GM20431 (cell line): ENCODE measurements around the gene ADAMTSL2.

Experiments
- in situ Hi-C: fragments of 300-500 bp; cut with MseI, MboI; formaldehyde crosslinking; loops from one replicate; pipeline ENCODE4 v1.15.0; 2020; ENCODE audit warnings: low sequenced_read_pairs; ENCODE audit not compliant: unreplicated experiment

The ADAMTSL2 gene

GRCh38 chr9:133597316-133597957 lies 62.9 kb downstream of the ADAMTSL2 start:
- in situ Hi-C loops: no loop called here

- in situ Hi-C loops: no loop called here
Observed at GRCh38 chr9:133598978-133599377, 64.5 kb downstream of the ADAMTSL2 start.

GRCh38 chr9:133599470-133600173 lies 65.1 kb downstream of the ADAMTSL2 start:
- in situ Hi-C loops: no loop called here

- in situ Hi-C loops: no loop called here
Observed at GRCh38 chr9:133600739-133601138, 66.2 kb downstream of the ADAMTSL2 start.

DNA sequence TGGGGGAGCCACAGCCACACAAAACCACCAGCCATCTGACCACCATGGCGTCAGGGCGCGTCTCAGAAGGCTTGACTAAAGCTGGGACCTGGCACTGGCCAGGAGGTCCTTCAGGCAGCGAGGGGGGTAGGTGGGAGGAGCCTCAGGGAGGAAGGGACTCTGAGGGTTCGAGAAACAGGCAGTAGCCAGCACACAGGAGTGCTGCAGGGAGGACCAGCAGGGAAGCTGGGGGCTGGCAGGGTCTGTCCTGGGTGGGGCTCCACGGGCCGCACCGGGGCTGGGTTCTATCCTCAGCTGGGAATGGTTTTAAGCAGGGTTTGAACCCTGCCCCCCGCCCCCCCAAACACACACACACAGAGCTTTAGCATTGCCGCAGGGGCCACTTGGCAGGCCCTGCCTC lies 67.2 kb downstream of the ADAMTSL2 start:
- in situ Hi-C loops: no loop called here

DNA sequence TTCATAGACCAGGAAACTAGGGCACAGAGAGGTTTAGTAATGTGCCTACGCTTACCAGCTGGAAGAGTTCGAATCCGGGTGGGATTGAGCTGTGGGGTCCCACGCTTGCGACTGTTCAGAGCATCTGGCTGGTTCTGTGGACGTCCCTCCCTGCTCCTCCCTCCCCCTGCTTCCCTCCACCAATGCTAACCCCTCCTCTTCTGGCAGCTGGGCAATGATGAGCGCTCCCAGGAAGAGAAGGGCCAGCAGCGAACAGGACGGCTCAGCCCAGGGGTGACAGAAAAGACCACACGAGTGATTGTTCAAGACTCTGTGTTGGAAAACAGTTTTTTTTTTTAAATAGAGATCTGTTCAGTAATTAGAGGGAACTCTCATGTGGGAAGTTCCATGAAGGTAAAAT lies 67.8 kb downstream of the ADAMTSL2 start:
- in situ Hi-C loops: no loop called here

DNA sequence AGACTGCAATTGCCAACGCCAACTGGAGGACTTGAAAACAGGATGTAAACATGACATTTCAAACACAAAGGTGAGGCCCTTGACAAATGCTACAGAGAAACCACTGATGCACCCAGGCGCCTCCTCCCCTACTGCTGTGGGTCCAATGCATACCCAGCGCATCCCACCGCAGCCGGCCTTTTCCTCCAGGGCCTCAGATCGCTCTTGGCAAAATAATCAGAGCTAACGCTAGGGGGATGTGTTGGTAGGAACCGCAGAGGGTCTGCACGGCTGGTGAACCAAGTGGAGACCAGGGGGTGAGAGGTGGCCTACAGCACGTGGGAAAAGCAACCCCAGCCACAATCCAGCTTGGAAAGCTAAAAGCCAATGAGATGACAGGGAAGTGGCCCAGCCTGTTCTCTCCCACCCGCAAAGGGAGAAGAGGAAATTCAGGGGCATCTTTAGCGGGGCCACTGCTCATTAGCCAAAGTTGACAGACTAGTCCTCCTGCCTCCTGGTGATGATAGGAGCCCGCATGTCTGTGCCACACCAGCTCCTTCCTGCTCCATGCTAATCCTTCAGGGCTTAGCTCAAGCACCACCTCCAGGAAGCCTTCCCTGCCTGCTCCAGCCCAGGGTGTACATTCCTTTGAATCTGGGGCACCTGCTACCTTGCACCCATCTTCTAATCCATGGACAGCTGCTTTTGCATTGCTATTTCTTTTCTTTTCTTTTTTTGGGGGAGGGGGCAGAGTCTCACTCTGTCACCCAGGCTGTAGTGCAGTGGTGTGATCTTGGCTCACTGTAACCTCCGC lies 68.8 kb downstream of the ADAMTSL2 start:
- in situ Hi-C loops: no loop called here

DNA sequence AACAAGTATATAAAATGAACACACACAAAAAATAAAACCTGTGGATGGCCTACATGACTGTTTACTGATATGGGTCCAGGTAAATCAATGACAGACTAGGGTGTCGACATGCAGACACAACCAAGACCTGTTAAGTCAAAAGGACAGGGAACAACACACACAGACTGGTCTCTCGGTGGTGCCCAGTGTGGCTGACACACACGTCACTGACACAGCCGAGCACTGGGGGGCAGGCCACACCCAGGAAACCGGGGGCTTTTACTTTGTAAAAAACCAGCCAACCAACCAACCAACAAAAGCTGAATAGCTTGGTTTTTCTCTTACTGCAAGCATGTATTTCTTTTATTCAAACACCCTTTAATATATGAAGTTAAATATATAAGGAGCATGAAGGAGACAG lies 69.7 kb downstream of the ADAMTSL2 start:
- in situ Hi-C loops: no loop called here

DNA sequence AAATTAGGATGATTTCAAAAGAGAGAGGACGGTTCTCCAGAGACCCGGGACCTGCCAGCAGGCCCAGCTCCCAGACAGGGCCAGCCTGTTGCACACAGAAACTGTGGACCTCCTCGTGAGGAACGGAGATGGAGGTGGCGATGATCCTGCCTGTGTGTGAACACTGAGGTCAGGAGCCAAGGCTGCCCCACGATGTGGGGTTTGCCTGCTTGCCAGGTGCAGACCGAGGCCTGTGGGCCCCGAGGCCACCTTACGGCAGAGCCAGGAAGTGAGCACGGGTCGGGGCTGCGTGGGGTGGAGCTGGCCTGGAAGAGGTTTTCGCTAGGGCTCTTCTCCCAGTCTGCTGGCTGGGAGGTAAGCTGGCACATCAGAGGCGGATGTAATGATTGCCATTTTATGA lies 70.4 kb downstream of the ADAMTSL2 start:
- in situ Hi-C loops: no loop called here

DNA sequence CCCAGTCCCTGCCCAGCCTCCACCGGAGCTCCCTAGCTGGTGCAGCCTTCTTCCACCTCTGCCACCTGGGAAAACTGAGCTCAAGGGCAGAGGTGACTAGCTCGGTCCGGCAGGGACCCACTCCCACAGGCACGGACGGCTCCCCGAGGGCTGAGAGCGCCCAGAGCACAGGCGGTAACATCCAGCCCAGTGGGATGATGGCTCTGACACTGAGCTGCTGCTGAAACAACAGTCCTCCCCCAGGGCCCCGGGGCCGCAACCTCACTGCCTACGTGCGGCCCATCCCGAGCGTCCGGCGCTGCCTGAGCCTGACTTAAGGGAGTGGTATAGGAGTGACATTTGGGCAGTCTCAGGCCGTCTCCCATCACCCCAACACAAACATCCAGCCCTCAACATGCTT lies 70.9 kb downstream of the ADAMTSL2 start:
- in situ Hi-C loops: no loop called here

- in situ Hi-C loops: no loop called here
Observed at GRCh38 chr9:133605856-133606707, 71.6 kb downstream of the ADAMTSL2 start.

GRCh38 chr9:133606708-133607025 lies 72.2 kb downstream of the ADAMTSL2 start:
- in situ Hi-C loops: no loop called here

DNA sequence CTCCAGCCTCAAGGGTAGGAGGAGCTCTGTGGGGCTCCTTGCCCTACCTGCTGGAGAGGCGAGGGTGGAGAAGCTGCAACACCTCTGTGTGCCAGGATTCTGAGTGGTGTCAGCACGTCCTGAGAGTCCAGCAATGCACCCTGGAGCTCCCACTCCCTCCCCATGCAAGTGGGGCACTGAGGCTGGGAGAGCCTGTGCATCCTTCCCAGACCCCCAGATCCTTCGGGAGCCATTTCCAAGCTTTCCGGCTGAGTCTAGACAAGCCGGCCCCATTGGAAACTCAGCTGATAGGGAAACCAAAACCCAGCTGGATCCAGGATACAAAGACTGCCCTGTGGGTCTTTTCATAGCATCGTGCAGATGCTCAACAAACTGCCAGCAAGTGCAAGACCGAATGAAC lies 72.9 kb downstream of the ADAMTSL2 start:
- in situ Hi-C loops: no loop called here

DNA sequence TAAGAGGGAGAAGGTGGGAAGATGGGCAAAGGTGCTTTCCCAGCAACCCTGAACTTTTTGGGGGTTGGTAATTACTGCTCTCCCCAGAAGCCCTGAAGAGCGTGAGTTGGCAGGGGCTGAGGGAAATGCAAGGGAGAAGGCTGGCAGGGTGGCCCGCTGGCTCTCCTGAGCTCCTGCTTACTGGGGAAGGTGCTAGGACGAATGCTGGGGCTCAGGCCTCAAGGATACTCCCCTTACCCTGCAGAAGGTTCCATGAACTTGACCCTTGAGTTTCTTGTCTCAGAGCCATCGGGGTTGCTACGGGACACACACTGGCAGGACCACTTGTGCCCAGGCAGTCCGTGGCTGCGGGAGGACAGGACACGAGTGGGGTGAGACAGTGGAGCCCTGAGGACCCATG lies 73.5 kb downstream of the ADAMTSL2 start:
- in situ Hi-C loops: no loop called here

GRCh38 chr9:133608382-133608781 lies 73.9 kb downstream of the ADAMTSL2 start:
- in situ Hi-C loops: no loop called here

DNA sequence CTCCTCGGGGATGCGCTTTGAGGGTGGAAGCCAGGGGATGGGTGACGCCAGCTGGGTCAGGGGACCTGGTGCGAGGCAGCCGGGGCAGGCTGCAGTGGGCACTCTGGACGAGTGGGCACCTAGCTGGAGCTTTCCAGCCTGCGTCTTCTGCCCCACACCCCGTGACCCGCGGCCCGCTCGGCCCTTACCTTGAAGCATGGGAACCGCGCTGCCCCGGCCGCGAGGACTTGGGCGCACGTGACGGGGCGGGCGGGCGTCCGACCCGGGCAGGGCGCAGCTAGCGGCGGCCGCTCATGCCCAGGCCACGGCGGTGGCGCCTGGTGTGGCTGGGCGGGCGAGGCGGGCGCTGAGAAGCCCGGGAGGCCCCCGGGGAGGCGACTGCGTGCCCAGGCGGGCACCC lies 74.4 kb downstream of the ADAMTSL2 start:
- in situ Hi-C loops: no loop called here

- in situ Hi-C loops: no loop called here
Observed at GRCh38 chr9:133609311-133610098, 75.0 kb downstream of the ADAMTSL2 start, which contains the start of gene FAM163B. TSS of gene FAM163B (minus strand) at chr9:133609389. CDS start at chr9:133580223, 29,166 bp downstream.

GRCh38 chr9:133610845-133611244 lies 76.3 kb downstream of the ADAMTSL2 start:
- in situ Hi-C loops: no loop called here

- in situ Hi-C loops: no loop called here
Observed at GRCh38 chr9:133612051-133612450, 77.5 kb downstream of the ADAMTSL2 start.

DNA sequence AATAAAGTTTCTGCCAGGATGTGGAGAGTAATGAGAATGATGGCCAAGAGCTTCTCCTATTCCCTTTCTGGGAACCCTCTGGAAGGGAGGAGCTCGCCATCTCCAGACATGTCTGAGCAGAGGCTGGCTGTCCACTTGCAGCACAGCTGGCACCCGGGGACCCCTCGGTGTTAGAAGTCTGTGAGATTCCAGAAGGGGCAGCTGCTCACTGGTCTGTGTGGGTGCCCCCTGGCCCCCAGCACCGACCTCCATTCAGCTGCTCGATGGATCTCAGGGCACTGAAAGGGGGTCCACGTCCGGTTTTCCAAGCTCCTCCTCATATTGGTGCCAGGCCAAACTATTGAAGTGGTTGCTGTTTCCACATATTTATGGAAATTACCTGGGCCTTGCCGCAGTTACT lies 78.3 kb downstream of the ADAMTSL2 start:
- in situ Hi-C loops: no loop called here
